Kidney (tissue), 14 donors: ENCODE results near the gene EVC2. TPM values are rescaled to one million over a fixed set of nuclear protein-coding genes. Genes with fewer than 3 reads are reported as not detected.

Experiments used
- DNase-seq, 5 donors: peaks; one replicate each; pipeline ENCODE4 v3.0.0-alpha.2; 2013 to 2020
- FAIRE-seq: peaks from 2 replicates; lab custom pipeline; 2012; peaks lifted over from hg19 to GRCh38; lab: Jason Lieb, UNC
- H3K27ac ChIP-seq, 2 donors: one replicate each; pipeline ENCODE4 v1.7.0; 2013; ENCODE audit warnings: low read depth in 2 of 2, low read length in 2 of 2, inconsistent platforms in 1 of 2
- H3K27me3 ChIP-seq: one replicate; pipeline ENCODE4 v1.7.1; 2013; ENCODE audit warnings: low read length, inconsistent platforms; ENCODE audit not compliant: control insufficient read depth, insufficient read depth
- H3K36me3 ChIP-seq, 3 donors: one replicate each; pipeline versions ENCODE4 v1.7.0 to v1.7.1; 2013; ENCODE audit warnings: low read length in 3 of 3, control low read depth in 1 of 3, inconsistent platforms in 1 of 3; ENCODE audit not compliant: insufficient read depth in 3 of 3, control insufficient read depth in 2 of 3
- H3K4me1 ChIP-seq, 3 donors: one replicate each; pipeline versions ENCODE4 v1.7.0 to v1.7.1; 2013; ENCODE audit warnings: low read length in 3 of 3, inconsistent platforms in 1 of 3, low read depth in 1 of 3; ENCODE audit not compliant: control insufficient read depth in 2 of 3, insufficient read depth in 2 of 3
- H3K4me3 ChIP-seq, 3 donors: one replicate each; pipeline versions ENCODE4 v1.7.0 to v1.8.1; 2013; ENCODE audit warnings: low read length in 3 of 3, control low read depth in 1 of 3, inconsistent platforms in 1 of 3
- H3K9ac ChIP-seq, 3 donors: one replicate each; pipeline versions ENCODE4 v1.7.0 to v1.7.1; 2013; ENCODE audit warnings: low read length in 3 of 3, control low read depth in 1 of 3, inconsistent platforms in 1 of 3
- H3K9me3 ChIP-seq, 3 donors: one replicate each; pipeline versions ENCODE4 v1.7.0 to v1.7.1; 2013; ENCODE audit warnings: low read length in 3 of 3, control low read depth in 1 of 3, inconsistent platforms in 1 of 3; ENCODE audit not compliant: control insufficient read depth in 2 of 3, insufficient read depth in 1 of 3
- CTCF ChIP-seq: IDR thresholded peaks from 3 replicates; pipeline ENCODE4 v1.5.1; 2012; ENCODE audit warnings: mild to moderate bottlenecking, moderate library complexity, borderline replicate concordance; ENCODE audit not compliant: insufficient read depth; ENCODE audit errors: extremely low read depth
- intact Hi-C: fragments of 100-400 bp; cut with DNase I; formaldehyde crosslinking; loops from one replicate; pipeline ENCODE4 v1.11.1; 2022
- polyA plus RNA-seq: library from polyadenylated mRNA; stranded (reverse); fragments of 350-450 nt; fragmentation: Illumina TruSeq; extraction: RNeasy Lipid Tissue Mini Kit (QIAGEN cat#74804); gene quantifications from one replicate; pipeline ENCODE4 v1.2.3, GENCODE V29; 2014; ENCODE audit warnings: low read depth, low replicate concordance; ENCODE audit not compliant: insufficient read depth
- total RNA-seq: library from RNA; stranded (reverse); fragmentation: NEBNext Ultra II Directional; extraction: Animal tissue kit (Norgen Biotek cat#: 25700); gene quantifications from one replicate; pipeline ENCODE4 v1.2.1, GENCODE V29; 2021
- donor health status: control.
- donor health status: control.
- donor health status: control.
- donor health status: control.
- donor health status: control.
- donor health status: DM: yes; HTN: yes; CAD: no.
- donor health status: Normal renal cell carcinoma (clear cell type).

The EVC2 gene
- total and polyA plus RNA-seq, 2 donors from 2014 or later = 1.6 to 8.7 TPM

- no peak for TF ChIP-seq CTCF
- Histone ChIP-seq H3K4me3 (no peak overlapping the region), H3K27ac (no peak overlapping the region), H3K9me3 (no peaks in the 10 kb centered on the region), H3K36me3 (peaks cover 0 to 15% (median 7%) of the 10 kb centered on the region in 3 donors), H3K27me3 (no peaks in the 10 kb centered on the region), H3K9ac (no peak overlapping the region), H3K4me1 (no peaks in the 10 kb centered on the region)
- intact Hi-C loops = no loop called here
- DNase-seq (no peak), FAIRE-seq (no peak)
Observed at GRCh38 chr4:5562476-5562875, 145.9 kb downstream of the EVC2 start.

GRCh38 chr4:5561286-5561685 lies 147.1 kb downstream of the EVC2 start:
- H3K36me3 ChIP-seq = peaks cover 0 to 15% (median 7%) of the 10 kb centered on the region in 3 donors
- H3K9ac ChIP-seq = no peak overlapping the region
- no peaks in the 10 kb centered on the region for H3K27me3 ChIP-seq
- no peaks in the 10 kb centered on the region for H3K9me3 ChIP-seq
- DNase-seq (no peak), FAIRE-seq (no peak)
- no peak overlapping the region for H3K4me3 ChIP-seq
- no peak for TF ChIP-seq CTCF
- no peak overlapping the region for H3K27ac ChIP-seq
- H3K4me1 ChIP-seq = no peaks in the 10 kb centered on the region
- intact Hi-C loops = no loop called here

GRCh38 chr4:5558502-5558901 lies 149.9 kb downstream of the EVC2 start:
- no peaks in the 10 kb centered on the region for H3K27me3 ChIP-seq
- no peak overlapping the region for H3K27ac ChIP-seq
- H3K36me3 ChIP-seq = peaks cover 0 to 15% (median 4%) of the 10 kb centered on the region in 3 donors
- DNase-seq = no peak
- TF ChIP-seq CTCF = no peak
- H3K9ac ChIP-seq = no peak overlapping the region
- FAIRE-seq = no peak
- no peaks in the 10 kb centered on the region for H3K9me3 ChIP-seq
- no peaks in the 10 kb centered on the region for H3K4me1 ChIP-seq
- intact Hi-C loops = no loop called here
- no peak overlapping the region for H3K4me3 ChIP-seq

- H3K4me1 ChIP-seq = no peaks in the 10 kb centered on the region
- TF ChIP-seq CTCF = no peak
- no peaks in the 10 kb centered on the region for H3K9me3 ChIP-seq
- H3K36me3 ChIP-seq = no peaks in the 10 kb centered on the region
- H3K27ac ChIP-seq = no peak overlapping the region
- intact Hi-C loops = no loop called here
- no peaks in the 10 kb centered on the region for H3K27me3 ChIP-seq
- FAIRE-seq = no peak
- H3K4me3 ChIP-seq = no peak overlapping the region
- H3K9ac ChIP-seq = no peak overlapping the region
- DNase-seq = no peak
Observed at GRCh38 chr4:5554376-5554775, 154.0 kb downstream of the EVC2 start.
